HepG2 (cell line): ENCODE data around the gene RBM41. TPM values are rescaled to one million over a fixed set of nuclear protein-coding genes. Genes with fewer than 3 reads are reported as not detected.

ENCODE experiments used
- ARHGAP35 ChIP-seq: sonication (generic); formaldehyde crosslinking; IDR thresholded peaks from 2 replicates; pipeline ENCODE4 v1.9.0; 2022; ENCODE audit warnings: mild to moderate bottlenecking, inconsistent platforms, moderate library complexity, missing genetic modification reagents, borderline replicate concordance
- BORCS8-MEF2B ChIP-seq: sonication (generic); formaldehyde crosslinking; IDR thresholded peaks from 2 replicates; pipeline ENCODE4 v1.8.0; 2022; ENCODE audit warnings: mild to moderate bottlenecking, missing genetic modification reagents
- CBX2 ChIP-seq, 2 experiments: fragments of 200-600 bp in 1 of 2; sonication (generic); formaldehyde crosslinking in 1 of 2; IDR thresholded peaks; 2 replicates each; pipeline versions ENCODE4 v1.7.0 to v1.8.1; 2018 to 2022; ENCODE audit warnings: low read depth in 2 of 2, low read length in 1 of 2, mild to moderate bottlenecking in 1 of 2, missing genetic modification reagents in 1 of 2
- CREM ChIP-seq, 2 experiments: sonication (generic) in 1 of 2; formaldehyde crosslinking in 1 of 2; IDR thresholded peaks; 2 replicates each; pipeline versions ENCODE4 v1.4.0 to v1.6.1; 2016 to 2020; ENCODE audit warnings: antibody characterized with exemption in 1 of 2, mild to moderate bottlenecking in 1 of 2, missing genetic modification reagents in 1 of 2
- DNMT3B ChIP-seq: conservative IDR thresholded peaks from 2 replicates; pipeline ENCODE4 v1.6.1; 2016; ENCODE audit warnings: missing biosample characterization, control low read depth
- FUBP1 ChIP-seq: sonication (generic); formaldehyde crosslinking; IDR thresholded peaks from 2 replicates; pipeline ENCODE4 v1.5.1; 2020; ENCODE audit warnings: missing genetic modification reagents, mild to moderate bottlenecking, borderline replicate concordance
- HMGXB4 ChIP-seq, 2 experiments: sonication (generic) in 1 of 2; formaldehyde crosslinking in 1 of 2; IDR thresholded peaks; 2 replicates each; pipeline versions ENCODE4 v1.4.0 to v1.6.1; 2018 to 2020; ENCODE audit warnings: missing genetic modification reagents in 2 of 2, borderline replicate concordance in 1 of 2, low read depth in 1 of 2, mild to moderate bottlenecking in 1 of 2, missing biosample characterization in 1 of 2
- IRF2 ChIP-seq: IDR thresholded peaks from 2 replicates; pipeline ENCODE4 v1.6.1; 2018; ENCODE audit warnings: missing genetic modification reagents, missing compliant biosample characterization
- MED1 ChIP-seq: sonication (generic); formaldehyde crosslinking; IDR thresholded peaks from 2 replicates; pipeline ENCODE4 v1.4.0; 2020; ENCODE audit warnings: missing genetic modification reagents
- POLR2AphosphoS5 ChIP-seq: IDR thresholded peaks from 2 replicates; pipeline ENCODE4 v1.6.1; 2012; ENCODE audit warnings: low read depth, low read length
- POLR2G ChIP-seq: fragments of 200-400 bp; formaldehyde crosslinking; IDR thresholded peaks from 2 replicates; pipeline ENCODE4 v1.6.1; 2018; ENCODE audit warnings: mild to moderate bottlenecking, low read depth, low read length, moderate library complexity
- TFAP4 ChIP-seq: sonication (generic); IDR thresholded peaks from 2 replicates; pipeline ENCODE4 v1.6.1; 2016; ENCODE audit warnings: low read depth, borderline replicate concordance
- THAP9 ChIP-seq: sonication (generic); formaldehyde crosslinking; IDR thresholded peaks from 2 replicates; pipeline ENCODE4; 2020; ENCODE audit warnings: missing genetic modification reagents, mild to moderate bottlenecking, borderline replicate concordance
- ZBTB38 ChIP-seq: sonication (generic); formaldehyde crosslinking; IDR thresholded peaks from 2 replicates; pipeline ENCODE4 v1.5.1; 2020; ENCODE audit warnings: mild to moderate bottlenecking, missing genetic modification reagents
- ZNF264 ChIP-seq: sonication (generic); formaldehyde crosslinking; IDR thresholded peaks from 2 replicates; pipeline ENCODE4 v1.4.0; 2020; ENCODE audit warnings: missing genetic modification reagents
- ZNF503 ChIP-seq: sonication (generic); formaldehyde crosslinking; IDR thresholded peaks from 2 replicates; pipeline ENCODE4 v1.4.0; 2020; ENCODE audit warnings: missing genetic modification reagents
- ZNF674 ChIP-seq: sonication (generic); formaldehyde crosslinking; IDR thresholded peaks from 2 replicates; pipeline ENCODE4 v1.5.0; 2020; ENCODE audit warnings: low read depth, mild to moderate bottlenecking, missing genetic modification reagents
- ZNF775 ChIP-seq: sonication (generic); formaldehyde crosslinking; IDR thresholded peaks from 2 replicates; pipeline ENCODE4 v1.4.0; 2020; ENCODE audit warnings: missing genetic modification reagents, mild to moderate bottlenecking, moderate library complexity, borderline replicate concordance
- polyA plus RNA-seq, 8 experiments: library from polyadenylated mRNA; depleted of rRNA in 3 of 8; stranded (reverse) in 7 of 8; unstranded in 1 of 8; fragments of >200 nt; fragmentation: Illumina TruSeq in 4 of 8; extraction: Trizol in 4 of 8; gene quantifications; 2 replicates each; pipeline versions ENCODE4 v1.2.1 to v1.2.3, GENCODE V29; 2011 to 2016; ENCODE audit warnings: low read depth in 4 of 8, missing spikeins in 1 of 8, mixed read lengths in 1 of 8; ENCODE audit not compliant: insufficient read depth in 1 of 8
- total RNA-seq, 5 experiments: library from RNA; depleted of rRNA; stranded (reverse); fragments of >200 nt; fragmentation: Illumina TruSeq; extraction: Trizol; gene quantifications; 2 replicates each; pipeline ENCODE4 v1.2.3, GENCODE V29; 2016; ENCODE audit warnings: low read depth in 1 of 5

The RBM41 gene
- total and polyA plus RNA-seq, 2 of the 13 experiments (the other 11 are each of a cell fraction or from before 2014, with no cell fraction given), result 6.5 to 15.4 TPM

GRCh38 chrX:107118322-107119147, at the start of gene RBM41 (continued):
- no peak for TF ChIP-seq FUBP1
- TF ChIP-seq CBX2 (IDR thresholded peaks at IDR 0.05; ENCODE audit: low read depth, low read length), result no peak
- no peak for TF ChIP-seq CBX2 (CRISPR knock-in tag; IDR thresholded peaks at IDR 0.05; ENCODE audit: low read depth)
- TF ChIP-seq ZNF503 (CRISPR knock-in tag), result no peak
- no peak for TF ChIP-seq ZNF775 (CRISPR knock-in tag)
- no peak for TF ChIP-seq BORCS8-MEF2B (CRISPR knock-in tag)
- no peak for TF ChIP-seq DNMT3B (CRISPR knock-in tag)
- TF ChIP-seq ARHGAP35 (CRISPR knock-in tag), result no peak
- TF ChIP-seq POLR2G, result peak; percentile 63
- TF ChIP-seq ZNF674 (CRISPR knock-in tag), result no peak
- peak; percentile 98 for TF ChIP-seq IRF2 (CRISPR knock-in tag)
- 0 out of 2 replicates have a peak, but pooled peaks have one; percentile 41 for TF ChIP-seq THAP9
- no peak for TF ChIP-seq ZBTB38 (CRISPR knock-in tag)
- peak; percentile 52 for TF ChIP-seq POLR2AphosphoS5
- TF ChIP-seq MED1 (CRISPR knock-in tag), result peak; percentile 24; the same call in 1 of the 2 replicates
- TF ChIP-seq ZNF264 (CRISPR knock-in tag), result no peak
- TF ChIP-seq TFAP4, result no peak
- TF ChIP-seq CREM (IDR thresholded peaks at IDR 0.05), result peak; percentile 94
- no peak for TF ChIP-seq CREM (CRISPR knock-in tag; IDR thresholded peaks at IDR 0.05)
- peak; percentile 40 to 80; a peak in 2 of 4 replicates for TF ChIP-seq HMGXB4 (CRISPR knock-in tag; IDR thresholded peaks at IDR 0.05; ENCODE audit: borderline replicate concordance in 1 of 2, low read depth in 1 of 2)
